Testis (tissue), 2 donors: ENCODE results near the gene TSPAN11.

Source experiments
- POLR2A ChIP-seq: fragments of 450-650 bp; IDR thresholded peaks from one replicate; pipeline ENCODE4 v1.6.1; 2017; ENCODE audit warnings: antibody characterized with exemption, mild to moderate bottlenecking, moderate library complexity
- TF ChIP-seq, protein P1 (sequence below), 3 experiments: fragments of 450-650 bp in 2 of 3; fragments of 200-600 bp in 1 of 3; sonication (generic) in 1 of 3; IDR thresholded peaks; one replicate each; pipeline ENCODE4 v1.5.1; 2016 to 2019; ENCODE audit warnings: antibody characterized with exemption in 3 of 3, mild to moderate bottlenecking in 2 of 3, moderate library complexity in 1 of 3

DNA sequence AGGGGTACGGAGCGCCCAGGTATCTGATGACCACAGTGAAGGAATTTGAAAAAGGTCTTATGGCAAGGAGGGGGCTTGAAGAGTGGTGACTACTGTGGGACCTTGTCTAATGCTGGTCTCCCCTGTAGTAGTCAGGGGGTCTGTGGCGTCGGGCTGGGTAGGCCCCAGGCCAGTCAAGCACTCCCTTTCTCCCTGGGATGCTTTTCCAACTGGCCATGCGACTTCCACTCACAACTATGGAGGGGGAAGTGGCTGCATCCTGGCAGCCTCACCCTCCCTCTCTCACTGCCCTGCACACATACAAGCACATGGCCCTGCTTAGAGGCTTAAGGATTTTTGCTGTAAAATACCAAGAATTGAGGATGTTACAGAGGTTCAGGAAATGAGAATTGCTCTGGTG, 4.1 kb downstream of the TSPAN11 start:
- TF ChIP-seq, protein P1, sequence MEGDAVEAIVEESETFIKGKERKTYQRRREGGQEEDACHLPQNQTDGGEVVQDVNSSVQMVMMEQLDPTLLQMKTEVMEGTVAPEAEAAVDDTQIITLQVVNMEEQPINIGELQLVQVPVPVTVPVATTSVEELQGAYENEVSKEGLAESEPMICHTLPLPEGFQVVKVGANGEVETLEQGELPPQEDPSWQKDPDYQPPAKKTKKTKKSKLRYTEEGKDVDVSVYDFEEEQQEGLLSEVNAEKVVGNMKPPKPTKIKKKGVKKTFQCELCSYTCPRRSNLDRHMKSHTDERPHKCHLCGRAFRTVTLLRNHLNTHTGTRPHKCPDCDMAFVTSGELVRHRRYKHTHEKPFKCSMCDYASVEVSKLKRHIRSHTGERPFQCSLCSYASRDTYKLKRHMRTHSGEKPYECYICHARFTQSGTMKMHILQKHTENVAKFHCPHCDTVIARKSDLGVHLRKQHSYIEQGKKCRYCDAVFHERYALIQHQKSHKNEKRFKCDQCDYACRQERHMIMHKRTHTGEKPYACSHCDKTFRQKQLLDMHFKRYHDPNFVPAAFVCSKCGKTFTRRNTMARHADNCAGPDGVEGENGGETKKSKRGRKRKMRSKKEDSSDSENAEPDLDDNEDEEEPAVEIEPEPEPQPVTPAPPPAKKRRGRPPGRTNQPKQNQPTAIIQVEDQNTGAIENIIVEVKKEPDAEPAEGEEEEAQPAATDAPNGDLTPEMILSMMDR (IDR thresholded peaks at IDR 0.05), result no peak
- TF ChIP-seq POLR2A, result no peak
